Measurements from ENCODE around the gene NR4A1. TPM values are rescaled to one million over a fixed set of nuclear protein-coding genes. Genes with fewer than 3 reads are reported as not detected.

NR4A1 gene
- total RNA-seq, 1 donor from 2014 or later: 24.2 TPM

- Mint-ChIP-seq H3K27me3 (no peaks in the 10 kb centered on the region), H3K9me3 (no peaks in the 10 kb centered on the region), H3K27ac (peak overlapping the region; percentile 83), H3K4me1 (peaks cover 50% of the 10 kb centered on the region), H3K36me3 (ENCODE audit: low read depth) (no peaks in the 10 kb centered on the region), H3K4me3 (peak overlapping the region; percentile 75)
- ATAC-seq (ENCODE audit: low read depth): no peak
- CTCF ChIA-PET: interaction anchor here (0.9 to 4.8 kb wide), 17 partner anchors 8 to 88 kb away, joined by 3 to 43 read pairs (median 4); partner anchors contain the start of gene NR4A1
- peak; percentile 35 for DNase-seq
- TF ChIP-seq CTCF (IDR thresholded peaks at IDR 0.05): no peak
- POLR2A ChIA-PET: interaction anchor here (0.5 to 5.0 kb wide), 13 partner anchors 8 to 84 kb away, joined by 3 to 94 read pairs (median 6); partner anchors contain the start of genes ATG101, NR4A1 and TAMALIN
- intact Hi-C loops (cut with micrococcal nuclease): loop anchor here (1.0 to 2.0 kb wide), 4 partner anchors 8 to 85 kb away; partner anchors contain the start of genes ATG101 and NR4A1
Observed at GRCh38 chr12:52033446-52034140, 17.6 kb upstream of the NR4A1 start.

- ChIA-PET CTCF (no interaction called here), POLR2A (interaction anchor here (1.1 to 5.0 kb wide), 2 partner anchors 16 to 28 kb away, joined by 5 to 94 read pairs; partner anchors contain the start of genes NR4A1 and TAMALIN)
- DNase-seq (no peak), ATAC-seq (ENCODE audit: low read depth) (no peak)
- Mint-ChIP-seq H3K4me3 (no peak overlapping the region), H3K27ac (no peak overlapping the region), H3K36me3 (ENCODE audit: low read depth) (no peaks in the 10 kb centered on the region), H3K27me3 (no peaks in the 10 kb centered on the region), H3K4me1 (peaks cover 65% of the 10 kb centered on the region), H3K9me3 (no peaks in the 10 kb centered on the region)
- no peak for TF ChIP-seq CTCF (IDR thresholded peaks at IDR 0.05)
- intact Hi-C loops (cut with micrococcal nuclease): no loop called here
Observed at GRCh38 chr12:52035190-52035589, 16.1 kb upstream of the NR4A1 start.

- POLR2A ChIA-PET: interaction anchor here (0.8 to 6.6 kb wide), 6 partner anchors 15 to 83 kb away, joined by 3 to 94 read pairs (median 6); partner anchors contain the start of genes ATG101 and NR4A1
Observed at GRCh38 chr12:52035926-52036325, 15.3 kb upstream of the NR4A1 start.

GRCh38 chr12:52036587-52037171 lies 14.6 kb upstream of the NR4A1 start:
- intact Hi-C loops (cut with micrococcal nuclease): no loop called here
- ChIA-PET POLR2A (interaction anchor here (0.6 to 6.6 kb wide), 10 partner anchors 9 to 82 kb away, joined by 3 to 94 read pairs (median 5); partner anchors contain the start of genes ATG101, NR4A1 and TAMALIN), CTCF (interaction anchor here (1.7 to 4.5 kb wide), 2 partner anchors 11 to 14 kb away, joined by 6 to 31 read pairs; no protein-coding TSS in a partner anchor)
- no peak for TF ChIP-seq CTCF (IDR thresholded peaks at IDR 0.05)
- ATAC-seq (ENCODE audit: low read depth): peak; percentile 42
- Mint-ChIP-seq H3K4me3 (peak overlapping the region; percentile 76), H3K27ac (peak overlapping the region; percentile 64), H3K9me3 (no peaks in the 10 kb centered on the region), H3K27me3 (no peaks in the 10 kb centered on the region), H3K36me3 (ENCODE audit: low read depth) (no peaks in the 10 kb centered on the region), H3K4me1 (peaks cover 77% of the 10 kb centered on the region)
- DNase-seq: peak; percentile 85

More at GRCh38 chr12:52035926-52036325, 15.3 kb upstream of the NR4A1 start:
- Mint-ChIP-seq H3K4me3 (peak overlapping the region; percentile 76), H3K27ac (peak overlapping the region; percentile 64), H3K27me3 (no peaks in the 10 kb centered on the region), H3K4me1 (peaks cover 72% of the 10 kb centered on the region), H3K9me3 (no peaks in the 10 kb centered on the region), H3K36me3 (ENCODE audit: low read depth) (no peaks in the 10 kb centered on the region)
- no peak for DNase-seq
- TF ChIP-seq CTCF (IDR thresholded peaks at IDR 0.05): no peak
- intact Hi-C loops (cut with micrococcal nuclease): no loop called here
- CTCF ChIA-PET: interaction anchor here (1.7 to 4.5 kb wide), 2 partner anchors 10 to 13 kb away, joined by 6 to 31 read pairs; no protein-coding TSS in a partner anchor
- no peak for ATAC-seq (ENCODE audit: low read depth)
